Lower leg skin (tissue), 3 donors: Measurements from ENCODE around the gene TUBA1C.

ENCODE experiments used
- POLR2A ChIP-seq, 2 donors: fragments of 450-650 bp; IDR thresholded peaks; one replicate each; pipeline ENCODE4 v1.6.1; 2016 to 2017; ENCODE audit warnings: antibody characterized with exemption in 2 of 2, mild to moderate bottlenecking in 1 of 2, moderate library complexity in 1 of 2
- TF ChIP-seq, protein P1 (sequence below), 3 donors: fragments of 450-650 bp; IDR thresholded peaks; one replicate each; pipeline ENCODE4 v1.5.1; 2016; ENCODE audit warnings: antibody characterized with exemption in 3 of 3, mild to moderate bottlenecking in 3 of 3, moderate library complexity in 2 of 3

DNA sequence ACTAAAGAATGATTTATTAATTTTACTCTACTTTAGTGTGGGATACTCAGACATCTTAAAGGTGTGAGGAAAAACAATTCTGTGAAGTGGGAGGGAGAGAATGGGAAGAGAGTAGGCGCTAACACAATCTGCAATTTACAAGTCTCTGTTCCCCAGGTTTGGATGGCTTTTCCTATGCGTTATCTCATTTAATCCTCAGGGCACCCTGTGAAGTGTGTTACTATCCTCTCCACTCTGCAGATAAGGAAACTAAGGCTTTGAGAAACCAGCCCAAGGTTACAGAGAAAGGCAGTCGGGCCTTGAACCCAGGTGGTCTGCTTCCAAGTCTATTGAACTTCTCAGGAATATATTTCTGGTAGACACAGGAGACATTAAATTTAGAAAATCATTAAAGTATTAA, 36.2 kb upstream of the TUBA1C start:
- TF ChIP-seq, protein P1, sequence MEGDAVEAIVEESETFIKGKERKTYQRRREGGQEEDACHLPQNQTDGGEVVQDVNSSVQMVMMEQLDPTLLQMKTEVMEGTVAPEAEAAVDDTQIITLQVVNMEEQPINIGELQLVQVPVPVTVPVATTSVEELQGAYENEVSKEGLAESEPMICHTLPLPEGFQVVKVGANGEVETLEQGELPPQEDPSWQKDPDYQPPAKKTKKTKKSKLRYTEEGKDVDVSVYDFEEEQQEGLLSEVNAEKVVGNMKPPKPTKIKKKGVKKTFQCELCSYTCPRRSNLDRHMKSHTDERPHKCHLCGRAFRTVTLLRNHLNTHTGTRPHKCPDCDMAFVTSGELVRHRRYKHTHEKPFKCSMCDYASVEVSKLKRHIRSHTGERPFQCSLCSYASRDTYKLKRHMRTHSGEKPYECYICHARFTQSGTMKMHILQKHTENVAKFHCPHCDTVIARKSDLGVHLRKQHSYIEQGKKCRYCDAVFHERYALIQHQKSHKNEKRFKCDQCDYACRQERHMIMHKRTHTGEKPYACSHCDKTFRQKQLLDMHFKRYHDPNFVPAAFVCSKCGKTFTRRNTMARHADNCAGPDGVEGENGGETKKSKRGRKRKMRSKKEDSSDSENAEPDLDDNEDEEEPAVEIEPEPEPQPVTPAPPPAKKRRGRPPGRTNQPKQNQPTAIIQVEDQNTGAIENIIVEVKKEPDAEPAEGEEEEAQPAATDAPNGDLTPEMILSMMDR (IDR thresholded peaks at IDR 0.05), result no peak
- TF ChIP-seq POLR2A (IDR thresholded peaks at IDR 0.05), result no peak
